GM13977 (cell line): ENCODE data around the gene KCNJ1.

Source experiments
- DNase-seq: peaks from one replicate; pipeline ENCODE4 v3.0.0; 2012; ENCODE audit warnings: low spot score
- in situ Hi-C: fragments of 300-500 bp; cut with MboI; formaldehyde crosslinking; loops from one replicate; pipeline ENCODE4 v1.12.0; 2022; ENCODE audit warnings: low sequenced_read_pairs, low pct_unique_long_range_greater_than_20kb, mixed read lengths, inconsistent platforms; ENCODE audit not compliant: unreplicated experiment
- TF ChIP-seq, protein P1 (sequence below): IDR thresholded peaks from 2 replicates; pipeline ENCODE4 v1.5.1; 2012; ENCODE audit warnings: mild to moderate bottlenecking, control low read depth; ENCODE audit not compliant: insufficient read depth; ENCODE audit errors: extremely low read depth, missing control alignments

The KCNJ1 gene

DNA sequence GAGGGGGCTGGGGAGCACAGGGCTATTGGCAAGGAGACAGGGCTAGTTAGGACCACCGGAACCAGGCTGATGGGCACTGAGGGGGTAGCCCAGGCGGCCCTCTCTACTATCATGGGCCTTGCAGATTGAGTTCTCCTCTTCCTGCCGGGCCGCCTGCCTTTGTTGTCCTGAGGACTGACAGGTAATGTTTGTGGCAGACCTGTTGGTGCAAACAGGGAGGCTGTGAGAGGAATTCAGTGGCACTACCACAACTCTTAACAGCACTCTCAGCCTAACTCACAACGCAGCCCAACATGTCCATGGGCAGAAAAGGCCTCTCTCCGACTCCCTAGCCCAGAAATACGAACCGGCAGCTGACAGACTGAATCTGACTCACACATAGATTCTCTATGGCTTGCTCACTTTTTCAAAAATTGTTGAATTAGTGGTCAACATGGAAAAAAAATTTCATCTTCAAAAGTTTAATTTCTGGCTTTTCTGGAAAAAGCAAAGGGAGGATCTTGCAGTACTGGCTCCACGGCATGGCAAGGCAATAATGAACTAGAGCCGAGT, 35.5 kb upstream of the KCNJ1 start:
- TF ChIP-seq, protein P1, sequence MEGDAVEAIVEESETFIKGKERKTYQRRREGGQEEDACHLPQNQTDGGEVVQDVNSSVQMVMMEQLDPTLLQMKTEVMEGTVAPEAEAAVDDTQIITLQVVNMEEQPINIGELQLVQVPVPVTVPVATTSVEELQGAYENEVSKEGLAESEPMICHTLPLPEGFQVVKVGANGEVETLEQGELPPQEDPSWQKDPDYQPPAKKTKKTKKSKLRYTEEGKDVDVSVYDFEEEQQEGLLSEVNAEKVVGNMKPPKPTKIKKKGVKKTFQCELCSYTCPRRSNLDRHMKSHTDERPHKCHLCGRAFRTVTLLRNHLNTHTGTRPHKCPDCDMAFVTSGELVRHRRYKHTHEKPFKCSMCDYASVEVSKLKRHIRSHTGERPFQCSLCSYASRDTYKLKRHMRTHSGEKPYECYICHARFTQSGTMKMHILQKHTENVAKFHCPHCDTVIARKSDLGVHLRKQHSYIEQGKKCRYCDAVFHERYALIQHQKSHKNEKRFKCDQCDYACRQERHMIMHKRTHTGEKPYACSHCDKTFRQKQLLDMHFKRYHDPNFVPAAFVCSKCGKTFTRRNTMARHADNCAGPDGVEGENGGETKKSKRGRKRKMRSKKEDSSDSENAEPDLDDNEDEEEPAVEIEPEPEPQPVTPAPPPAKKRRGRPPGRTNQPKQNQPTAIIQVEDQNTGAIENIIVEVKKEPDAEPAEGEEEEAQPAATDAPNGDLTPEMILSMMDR: no peak
- DNase-seq: no peak
- in situ Hi-C loops: no loop called here

DNA sequence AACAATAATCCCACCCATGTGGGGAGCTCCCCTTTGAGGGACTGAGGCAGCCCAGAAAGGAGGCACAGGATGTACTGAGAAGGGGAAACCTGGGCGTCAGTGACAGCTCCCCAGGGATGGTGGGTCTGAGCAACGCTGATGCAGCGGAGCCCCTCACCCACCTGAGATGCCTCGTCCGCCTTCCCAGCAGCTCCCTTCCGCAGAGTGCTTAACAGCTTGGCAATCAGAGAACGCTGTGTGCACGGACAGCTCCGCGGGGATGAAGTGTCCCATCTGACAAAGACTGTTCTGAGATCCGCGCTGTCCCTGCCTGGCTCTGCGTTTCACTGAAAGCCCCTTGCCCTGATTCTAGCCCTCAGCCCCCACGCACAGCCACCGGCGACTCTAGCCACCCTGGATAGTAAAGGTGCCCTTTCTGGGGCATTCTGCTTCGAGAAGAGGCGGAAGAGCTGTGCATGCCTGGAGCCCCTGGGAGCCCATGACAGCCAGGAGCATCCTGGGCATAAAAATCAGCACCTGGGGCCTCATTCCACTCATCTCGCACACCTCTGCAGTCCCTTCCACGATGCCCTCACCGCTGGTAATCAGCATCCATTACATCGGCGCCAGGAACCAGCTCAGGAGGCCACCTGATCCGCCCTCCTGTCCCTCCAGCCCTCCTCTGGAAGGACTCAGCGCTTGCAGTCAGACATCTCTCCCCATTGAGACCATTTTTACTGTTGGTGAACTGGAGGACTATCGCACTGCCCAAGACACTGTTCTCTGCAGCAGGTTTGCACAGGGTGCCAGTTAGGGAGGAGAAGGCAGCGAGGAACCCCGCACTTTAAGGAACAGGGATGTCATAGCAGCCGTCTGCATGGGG, 34.8 kb upstream of the KCNJ1 start:
- in situ Hi-C loops: no loop called here
- TF ChIP-seq, protein P1: no peak
- no peak for DNase-seq

DNA sequence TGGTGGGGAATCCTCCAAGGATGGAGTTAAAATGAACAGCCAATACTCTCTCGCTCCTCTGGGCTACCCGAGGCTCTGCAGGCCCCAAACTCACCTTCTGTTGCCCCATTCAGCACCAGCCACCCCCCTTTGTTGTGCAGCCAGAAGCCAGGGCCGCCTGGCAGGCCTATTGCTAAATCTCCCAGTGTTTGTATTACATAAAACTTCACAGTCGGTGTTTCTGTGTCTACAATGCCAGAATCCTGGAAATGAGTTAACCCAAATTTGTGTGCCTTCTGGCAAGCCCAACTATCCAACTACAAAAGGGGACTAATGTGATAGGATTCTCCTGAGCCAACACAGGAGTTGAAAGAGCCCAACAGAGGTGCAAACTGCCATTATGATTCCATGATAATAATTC, 33.4 kb upstream of the KCNJ1 start:
- TF ChIP-seq, protein P1: no peak
- DNase-seq: no peak
- in situ Hi-C loops: no loop called here

DNA sequence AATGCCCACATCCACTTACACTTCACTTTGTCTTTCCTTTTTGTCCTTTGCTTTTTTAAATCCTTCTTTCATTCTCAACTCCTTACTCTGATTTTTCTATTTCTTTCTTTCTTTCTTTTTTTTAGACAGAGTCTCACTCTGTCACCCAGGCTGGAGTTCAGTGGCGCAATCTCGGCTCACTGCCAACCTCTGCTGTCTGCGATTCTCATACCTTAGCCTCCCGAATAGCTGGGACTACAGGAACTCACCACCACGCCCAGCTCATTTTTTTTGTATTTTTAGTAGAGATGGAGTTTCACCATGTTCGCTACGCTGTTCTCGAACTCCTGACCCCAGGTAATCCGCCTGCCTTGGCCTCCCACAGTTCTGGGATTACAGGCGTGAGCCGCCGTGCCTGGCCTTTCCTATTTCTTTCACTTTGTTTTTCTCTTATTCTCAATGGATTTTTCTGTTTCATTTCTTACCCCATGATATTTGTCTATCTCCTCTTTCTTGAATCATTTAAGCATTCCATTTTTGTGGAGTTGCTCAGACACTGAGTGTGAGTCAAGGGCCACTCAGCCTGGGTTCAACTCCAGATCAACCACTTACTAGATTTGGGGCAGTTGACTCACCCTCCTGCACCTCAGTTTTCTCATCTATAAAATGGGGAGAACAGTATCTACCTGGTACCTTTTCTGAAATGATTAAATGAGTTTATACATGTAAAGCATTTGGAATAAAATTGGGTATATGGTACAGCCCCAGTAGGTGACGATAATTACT, 31.7 kb upstream of the KCNJ1 start:
- no peak for DNase-seq
- TF ChIP-seq, protein P1: no peak
- in situ Hi-C loops: no loop called here

- no peak for DNase-seq
- in situ Hi-C loops: no loop called here
- TF ChIP-seq, protein P1: no peak
Measured at GRCh38 chr11:128897826-128898225, 30.7 kb upstream of the KCNJ1 start.

DNA sequence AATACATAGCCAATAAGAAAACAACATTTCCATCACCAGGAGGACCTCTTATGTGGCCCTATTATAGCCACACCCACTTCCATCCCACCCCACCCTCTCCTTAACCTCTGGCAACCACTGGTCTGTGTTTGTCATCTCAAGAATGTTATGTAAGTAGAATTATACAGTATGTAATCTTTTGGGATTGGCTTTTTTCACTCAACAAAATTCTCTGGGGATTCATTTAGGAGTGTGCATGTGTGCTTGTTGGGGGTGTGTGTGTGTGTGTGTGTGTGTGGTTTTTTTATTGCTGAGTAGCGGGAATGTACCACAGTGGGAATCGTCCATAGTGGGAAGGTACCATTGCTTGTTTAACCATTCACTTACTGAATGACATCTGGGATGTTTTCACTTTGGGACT, 29.3 kb upstream of the KCNJ1 start:
- in situ Hi-C loops: no loop called here
- no peak for DNase-seq
- TF ChIP-seq, protein P1: no peak
